HEK293 (cell line): Measurements from ENCODE around the gene CCL24.

ENCODE experiments used
- CTCF ChIA-PET: fragments of 350-600 bp; formaldehyde crosslinking; extraction: SDS; loops from one replicate; lab custom pipeline; 2021; ENCODE audit warnings: antibody characterized with exemption; lab: Yijun Ruan, JAX
- POLR2A ChIA-PET: fragments of 300-600 bp; formaldehyde crosslinking; extraction: SDS; loops from one replicate; lab custom pipeline; 2020; ENCODE audit warnings: antibody characterized with exemption, inconsistent platforms; lab: Yijun Ruan, JAX
- H3K27ac ChIP-seq: fragments of 200-500 bp; sonication (Bioruptor generic); 2 replicates; pipeline ENCODE4 v1.5.1; 2014; ENCODE audit warnings: low read depth, low read length, control low read depth, inconsistent platforms; ENCODE audit errors: extremely low read depth
- H3K36me3 ChIP-seq, 2 experiments: fragments of 200-500 bp in 1 of 2; sonication (Bioruptor generic) in 1 of 2; 1 replicate in 1 of 2; 2 replicates in 1 of 2; pipeline ENCODE4 v1.5.1; 2014 to 2017; ENCODE audit warnings: inconsistent platforms in 2 of 2, low read length in 2 of 2; ENCODE audit not compliant: control insufficient read depth in 2 of 2, insufficient read depth in 1 of 2
- H3K4me1 ChIP-seq: fragments of 200-500 bp; sonication (Bioruptor generic); 2 replicates; pipeline ENCODE4 v1.5.1; 2014; ENCODE audit warnings: mild to moderate bottlenecking, low read length, inconsistent platforms; ENCODE audit not compliant: control insufficient read depth, insufficient read depth
- H3K4me3 ChIP-seq: 2 replicates; pipeline ENCODE4 v1.5.1; 2011; ENCODE audit warnings: low read depth, mild to moderate bottlenecking, control low read depth, low read length, moderate library complexity
- H3K9me3 ChIP-seq: fragments of 200-500 bp; sonication (Bioruptor generic); 2 replicates; pipeline ENCODE4 v1.5.1; 2014; ENCODE audit warnings: low read depth, low read length, inconsistent platforms; ENCODE audit not compliant: control insufficient read depth, insufficient read depth
- GLIS1 ChIP-seq: fragments of 450-650 bp; formaldehyde crosslinking; IDR thresholded peaks from 2 replicates; pipeline ENCODE4 v1.5.1; 2016; ENCODE audit warnings: missing biosample characterization, missing genetic modification characterization
- GLIS2 ChIP-seq: fragments of 450-650 bp; formaldehyde crosslinking; IDR thresholded peaks from 2 replicates; pipeline ENCODE4 v1.5.1; 2016; ENCODE audit warnings: missing biosample characterization, missing genetic modification characterization
- HOXA7 ChIP-seq: sonication (generic); formaldehyde crosslinking; IDR thresholded peaks from 2 replicates; pipeline ENCODE4 v1.8.1; 2022; ENCODE audit warnings: missing genetic modification reagents, borderline replicate concordance
- KLF10 ChIP-seq: fragments of 450-650 bp; IDR thresholded peaks from 2 replicates; pipeline ENCODE4 v1.5.1; 2018; ENCODE audit warnings: missing biosample characterization, mild to moderate bottlenecking, missing genetic modification characterization
- KLF8 ChIP-seq: fragments of 450-650 bp; formaldehyde crosslinking; IDR thresholded peaks from 2 replicates; pipeline ENCODE4 v1.5.1; 2016; ENCODE audit warnings: missing biosample characterization, missing genetic modification characterization
- SP2 ChIP-seq: fragments of 450-650 bp; formaldehyde crosslinking; IDR thresholded peaks from 2 replicates; pipeline ENCODE4 v1.5.1; 2016; ENCODE audit warnings: missing biosample characterization, missing genetic modification characterization
- SP7 ChIP-seq: fragments of 450-650 bp; formaldehyde crosslinking; IDR thresholded peaks from 2 replicates; pipeline ENCODE4 v1.5.1; 2016; ENCODE audit warnings: missing biosample characterization, missing genetic modification characterization
- ZNF10 ChIP-seq: fragments of 450-650 bp; formaldehyde crosslinking; IDR thresholded peaks from 2 replicates; pipeline ENCODE4 v1.5.1; 2017; ENCODE audit warnings: missing biosample characterization, missing genetic modification characterization
- ZNF121 ChIP-seq: fragments of 450-650 bp; formaldehyde crosslinking; IDR thresholded peaks from 2 replicates; pipeline ENCODE4 v1.5.1; 2016; ENCODE audit warnings: missing biosample characterization, missing genetic modification characterization
- ZNF146 ChIP-seq: fragments of 450-650 bp; formaldehyde crosslinking; IDR thresholded peaks from 2 replicates; pipeline ENCODE4 v1.5.1; 2016; ENCODE audit warnings: missing biosample characterization, missing genetic modification characterization
- ZNF16 ChIP-seq: fragments of 450-650 bp; formaldehyde crosslinking; IDR thresholded peaks from 2 replicates; pipeline ENCODE4 v1.5.1; 2016; ENCODE audit warnings: low read depth, missing biosample characterization, missing genetic modification characterization
- ZNF221 ChIP-seq: fragments of 450-650 bp; formaldehyde crosslinking; IDR thresholded peaks from 2 replicates; pipeline ENCODE4 v1.5.1; 2017; ENCODE audit warnings: missing biosample characterization, missing genetic modification characterization, borderline replicate concordance
- ZNF311 ChIP-seq: fragments of 450-650 bp; formaldehyde crosslinking; IDR thresholded peaks from 2 replicates; pipeline ENCODE4 v1.5.1; 2017; ENCODE audit warnings: missing biosample characterization, missing genetic modification characterization, borderline replicate concordance
- ZNF354C ChIP-seq: fragments of 450-650 bp; formaldehyde crosslinking; IDR thresholded peaks from 2 replicates; pipeline ENCODE4 v1.5.1; 2016; ENCODE audit warnings: missing biosample characterization, missing genetic modification characterization, low read depth, borderline replicate concordance
- ZNF514 ChIP-seq: fragments of 450-650 bp; formaldehyde crosslinking; IDR thresholded peaks from 2 replicates; pipeline ENCODE4 v1.5.1; 2016; ENCODE audit warnings: missing biosample characterization, missing genetic modification characterization
- ZNF558 ChIP-seq: fragments of 450-650 bp; formaldehyde crosslinking; IDR thresholded peaks from 2 replicates; pipeline ENCODE4 v1.5.1; 2016; ENCODE audit warnings: missing biosample characterization, missing genetic modification characterization
- ZNF585B ChIP-seq: fragments of 450-650 bp; formaldehyde crosslinking; IDR thresholded peaks from 2 replicates; pipeline ENCODE4 v1.5.1; 2016; ENCODE audit warnings: missing biosample characterization, missing genetic modification characterization
- ZNF654 ChIP-seq: fragments of 450-650 bp; formaldehyde crosslinking; IDR thresholded peaks from 2 replicates; pipeline ENCODE4 v1.5.1; 2016; ENCODE audit warnings: low read depth, missing biosample characterization, missing genetic modification characterization
- TF ChIP-seq, protein P1 (sequence below): fragments of 450-650 bp; formaldehyde crosslinking; IDR thresholded peaks from 2 replicates; pipeline ENCODE4 v1.5.1; 2017; ENCODE audit warnings: missing biosample characterization, missing genetic modification characterization
- TF ChIP-seq, protein P2 (sequence below): fragments of 450-650 bp; formaldehyde crosslinking; IDR thresholded peaks from 2 replicates; pipeline ENCODE4 v1.5.1; 2016; ENCODE audit warnings: missing biosample characterization, missing genetic modification characterization
- TF ChIP-seq, protein P3 (sequence below): fragments of 450-650 bp; formaldehyde crosslinking; IDR thresholded peaks from 2 replicates; pipeline ENCODE4 v1.5.1; 2016; ENCODE audit warnings: missing biosample characterization, missing genetic modification characterization
- TF ChIP-seq, protein P4 (sequence below): IDR thresholded peaks from 2 replicates; pipeline ENCODE4 v1.6.1; 2011; ENCODE audit warnings: mild to moderate bottlenecking, low read depth, low read length, borderline replicate concordance
- TF ChIP-seq, protein P5 (sequence below): fragments of 450-650 bp; formaldehyde crosslinking; IDR thresholded peaks from 2 replicates; pipeline ENCODE4 v1.5.1; 2016; ENCODE audit warnings: missing biosample characterization, missing genetic modification characterization, borderline replicate concordance
- TF ChIP-seq, protein P6 (sequence below): fragments of 450-650 bp; formaldehyde crosslinking; IDR thresholded peaks from 2 replicates; pipeline ENCODE4 v1.5.1; 2016; ENCODE audit warnings: missing biosample characterization, missing genetic modification characterization

The CCL24 gene

DNA sequence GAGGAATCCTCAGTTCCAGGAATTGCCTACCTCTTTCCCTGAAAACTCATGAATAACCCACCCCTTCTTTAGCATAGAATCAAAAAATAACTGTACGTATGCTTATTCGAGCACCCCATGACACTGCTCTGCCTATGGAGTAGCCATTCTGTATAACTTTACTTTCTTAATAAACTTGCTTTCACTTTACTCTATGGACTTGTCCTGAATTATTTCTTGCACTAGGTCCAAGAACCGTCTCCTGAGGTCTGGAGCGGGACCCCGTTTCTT lies 11.1 kb downstream of the CCL24 start:
- POLR2A ChIA-PET, result no interaction called here
- Histone ChIP-seq H3K27ac (no peak overlapping the region), H3K4me1 (no peaks in the 10 kb centered on the region), H3K36me3 (no peaks in the 10 kb centered on the region), H3K4me3 (no peak overlapping the region), H3K9me3 (no peaks in the 10 kb centered on the region)
- TF ChIP-seq ZNF146 (tag by site-specific recombination), result no peak
- TF ChIP-seq, protein P1, sequence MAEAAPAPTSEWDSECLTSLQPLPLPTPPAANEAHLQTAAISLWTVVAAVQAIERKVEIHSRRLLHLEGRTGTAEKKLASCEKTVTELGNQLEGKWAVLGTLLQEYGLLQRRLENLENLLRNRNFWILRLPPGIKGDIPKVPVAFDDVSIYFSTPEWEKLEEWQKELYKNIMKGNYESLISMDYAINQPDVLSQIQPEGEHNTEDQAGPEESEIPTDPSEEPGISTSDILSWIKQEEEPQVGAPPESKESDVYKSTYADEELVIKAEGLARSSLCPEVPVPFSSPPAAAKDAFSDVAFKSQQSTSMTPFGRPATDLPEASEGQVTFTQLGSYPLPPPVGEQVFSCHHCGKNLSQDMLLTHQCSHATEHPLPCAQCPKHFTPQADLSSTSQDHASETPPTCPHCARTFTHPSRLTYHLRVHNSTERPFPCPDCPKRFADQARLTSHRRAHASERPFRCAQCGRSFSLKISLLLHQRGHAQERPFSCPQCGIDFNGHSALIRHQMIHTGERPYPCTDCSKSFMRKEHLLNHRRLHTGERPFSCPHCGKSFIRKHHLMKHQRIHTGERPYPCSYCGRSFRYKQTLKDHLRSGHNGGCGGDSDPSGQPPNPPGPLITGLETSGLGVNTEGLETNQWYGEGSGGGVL (tag by site-specific recombination), result no peak
- no peak for TF ChIP-seq ZNF354C (tag by site-specific recombination)
- TF ChIP-seq KLF8, result no peak
- no peak for TF ChIP-seq GLIS1 (tag by site-specific recombination)
- no peak for TF ChIP-seq ZNF221 (tag by site-specific recombination)
- CTCF ChIA-PET, result no interaction called here

DNA sequence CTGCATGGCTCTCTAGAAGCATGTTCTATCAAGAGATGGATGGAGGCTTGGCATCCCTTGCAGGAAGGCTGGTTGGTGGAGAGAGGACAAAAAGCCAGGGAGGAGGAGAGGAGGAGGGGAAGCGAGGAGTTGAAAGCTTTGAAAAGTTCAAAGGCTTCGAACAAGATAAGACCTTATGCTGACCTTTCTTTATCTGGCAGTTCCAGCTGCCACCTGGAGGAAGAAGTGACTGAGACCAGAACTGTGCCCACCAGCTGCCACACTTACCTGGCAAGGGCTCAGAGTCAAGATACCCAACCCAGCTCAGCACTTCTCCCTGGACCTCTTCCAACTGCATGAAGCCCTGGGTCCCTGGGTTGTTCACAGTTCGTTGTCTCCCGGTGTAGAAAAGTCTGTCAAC lies 14.8 kb downstream of the CCL24 start:
- Histone ChIP-seq H3K36me3 (no peaks in the 10 kb centered on the region), H3K27ac (no peak overlapping the region), H3K4me1 (no peaks in the 10 kb centered on the region), H3K9me3 (no peaks in the 10 kb centered on the region), H3K4me3 (no peak overlapping the region)
- POLR2A ChIA-PET, result no interaction called here
- CTCF ChIA-PET, result interaction anchor here (0.7 kb wide), 1 partner anchor 379 kb away, joined by 4 read pairs; no protein-coding TSS in a partner anchor
- no peak for TF ChIP-seq ZNF585B (tag by site-specific recombination)
- TF ChIP-seq, protein P2, sequence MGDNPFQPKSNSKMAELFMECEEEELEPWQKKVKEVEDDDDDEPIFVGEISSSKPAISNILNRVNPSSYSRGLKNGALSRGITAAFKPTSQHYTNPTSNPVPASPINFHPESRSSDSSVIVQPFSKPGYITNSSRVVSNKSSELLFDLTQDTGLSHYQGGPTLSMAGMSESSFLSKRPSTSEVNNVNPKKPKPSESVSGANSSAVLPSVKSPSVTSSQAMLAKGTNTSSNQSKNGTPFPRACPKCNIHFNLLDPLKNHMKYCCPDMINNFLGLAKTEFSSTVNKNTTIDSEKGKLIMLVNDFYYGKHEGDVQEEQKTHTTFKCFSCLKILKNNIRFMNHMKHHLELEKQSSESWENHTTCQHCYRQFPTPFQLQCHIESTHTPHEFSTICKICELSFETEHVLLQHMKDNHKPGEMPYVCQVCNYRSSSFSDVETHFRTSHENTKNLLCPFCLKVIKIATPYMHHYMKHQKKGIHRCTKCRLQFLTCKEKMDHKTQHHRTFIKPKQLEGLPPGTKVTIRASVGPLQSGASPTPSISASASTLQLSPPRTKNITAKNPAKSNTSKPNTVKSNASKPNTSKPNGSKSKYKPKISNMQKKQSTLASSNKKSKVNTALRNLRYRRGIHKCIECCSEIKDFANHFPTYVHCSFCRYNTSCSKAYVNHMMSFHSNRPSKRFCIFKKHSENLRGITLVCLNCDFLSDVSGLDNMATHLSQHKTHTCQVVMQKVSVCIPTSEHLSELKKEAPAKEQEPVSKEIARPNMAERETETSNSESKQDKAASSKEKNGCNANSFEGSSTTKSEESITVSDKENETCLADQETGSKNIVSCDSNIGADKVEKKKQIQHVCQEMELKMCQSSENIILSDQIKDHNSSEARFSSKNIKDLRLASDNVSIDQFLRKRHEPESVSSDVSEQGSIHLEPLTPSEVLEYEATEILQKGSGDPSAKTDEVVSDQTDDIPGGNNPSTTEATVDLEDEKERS, result no peak
- TF ChIP-seq HOXA7 (CRISPR knock-in tag), result no peak
- no peak for TF ChIP-seq GLIS2 (tag by site-specific recombination)
- TF ChIP-seq ZNF311 (tag by site-specific recombination), result no peak
- TF ChIP-seq ZNF121 (tag by site-specific recombination), result no peak
- no peak for TF ChIP-seq ZNF654 (tag by site-specific recombination)
- TF ChIP-seq, protein P3, sequence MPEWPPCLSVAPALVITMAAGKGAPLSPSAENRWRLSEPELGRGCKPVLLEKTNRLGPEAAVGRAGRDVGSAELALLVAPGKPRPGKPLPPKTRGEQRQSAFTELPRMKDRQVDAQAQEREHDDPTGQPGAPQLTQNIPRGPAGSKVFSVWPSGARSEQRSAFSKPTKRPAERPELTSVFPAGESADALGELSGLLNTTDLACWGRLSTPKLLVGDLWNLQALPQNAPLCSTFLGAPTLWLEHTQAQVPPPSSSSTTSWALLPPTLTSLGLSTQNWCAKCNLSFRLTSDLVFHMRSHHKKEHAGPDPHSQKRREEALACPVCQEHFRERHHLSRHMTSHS (tag by site-specific recombination), result no peak
- no peak for TF ChIP-seq KLF10 (tag by site-specific recombination)
- TF ChIP-seq, protein P4, sequence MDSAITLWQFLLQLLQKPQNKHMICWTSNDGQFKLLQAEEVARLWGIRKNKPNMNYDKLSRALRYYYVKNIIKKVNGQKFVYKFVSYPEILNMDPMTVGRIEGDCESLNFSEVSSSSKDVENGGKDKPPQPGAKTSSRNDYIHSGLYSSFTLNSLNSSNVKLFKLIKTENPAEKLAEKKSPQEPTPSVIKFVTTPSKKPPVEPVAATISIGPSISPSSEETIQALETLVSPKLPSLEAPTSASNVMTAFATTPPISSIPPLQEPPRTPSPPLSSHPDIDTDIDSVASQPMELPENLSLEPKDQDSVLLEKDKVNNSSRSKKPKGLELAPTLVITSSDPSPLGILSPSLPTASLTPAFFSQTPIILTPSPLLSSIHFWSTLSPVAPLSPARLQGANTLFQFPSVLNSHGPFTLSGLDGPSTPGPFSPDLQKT, result no peak
- TF ChIP-seq ZNF558, result no peak
- no peak for TF ChIP-seq ZNF10 (tag by site-specific recombination)
- no peak for TF ChIP-seq SP7 (tag by site-specific recombination)
- TF ChIP-seq, protein P5, sequence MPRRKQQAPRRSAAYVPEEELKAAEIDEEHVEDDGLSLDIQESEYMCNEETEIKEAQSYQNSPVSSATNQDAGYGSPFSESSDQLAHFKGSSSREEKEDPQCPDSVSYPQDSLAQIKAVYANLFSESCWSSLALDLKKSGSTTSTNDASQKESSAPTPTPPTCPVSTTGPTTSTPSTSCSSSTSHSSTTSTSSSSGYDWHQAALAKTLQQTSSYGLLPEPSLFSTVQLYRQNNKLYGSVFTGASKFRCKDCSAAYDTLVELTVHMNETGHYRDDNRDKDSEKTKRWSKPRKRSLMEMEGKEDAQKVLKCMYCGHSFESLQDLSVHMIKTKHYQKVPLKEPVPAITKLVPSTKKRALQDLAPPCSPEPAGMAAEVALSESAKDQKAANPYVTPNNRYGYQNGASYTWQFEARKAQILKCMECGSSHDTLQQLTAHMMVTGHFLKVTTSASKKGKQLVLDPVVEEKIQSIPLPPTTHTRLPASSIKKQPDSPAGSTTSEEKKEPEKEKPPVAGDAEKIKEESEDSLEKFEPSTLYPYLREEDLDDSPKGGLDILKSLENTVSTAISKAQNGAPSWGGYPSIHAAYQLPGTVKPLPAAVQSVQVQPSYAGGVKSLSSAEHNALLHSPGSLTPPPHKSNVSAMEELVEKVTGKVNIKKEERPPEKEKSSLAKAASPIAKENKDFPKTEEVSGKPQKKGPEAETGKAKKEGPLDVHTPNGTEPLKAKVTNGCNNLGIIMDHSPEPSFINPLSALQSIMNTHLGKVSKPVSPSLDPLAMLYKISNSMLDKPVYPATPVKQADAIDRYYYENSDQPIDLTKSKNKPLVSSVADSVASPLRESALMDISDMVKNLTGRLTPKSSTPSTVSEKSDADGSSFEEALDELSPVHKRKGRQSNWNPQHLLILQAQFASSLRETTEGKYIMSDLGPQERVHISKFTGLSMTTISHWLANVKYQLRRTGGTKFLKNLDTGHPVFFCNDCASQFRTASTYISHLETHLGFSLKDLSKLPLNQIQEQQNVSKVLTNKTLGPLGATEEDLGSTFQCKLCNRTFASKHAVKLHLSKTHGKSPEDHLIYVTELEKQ (tag by site-specific recombination), result no peak
- no peak for TF ChIP-seq ZNF16 (tag by site-specific recombination)
- no peak for TF ChIP-seq SP2
- no peak for TF ChIP-seq ZNF514 (tag by site-specific recombination)
- TF ChIP-seq, protein P6, sequence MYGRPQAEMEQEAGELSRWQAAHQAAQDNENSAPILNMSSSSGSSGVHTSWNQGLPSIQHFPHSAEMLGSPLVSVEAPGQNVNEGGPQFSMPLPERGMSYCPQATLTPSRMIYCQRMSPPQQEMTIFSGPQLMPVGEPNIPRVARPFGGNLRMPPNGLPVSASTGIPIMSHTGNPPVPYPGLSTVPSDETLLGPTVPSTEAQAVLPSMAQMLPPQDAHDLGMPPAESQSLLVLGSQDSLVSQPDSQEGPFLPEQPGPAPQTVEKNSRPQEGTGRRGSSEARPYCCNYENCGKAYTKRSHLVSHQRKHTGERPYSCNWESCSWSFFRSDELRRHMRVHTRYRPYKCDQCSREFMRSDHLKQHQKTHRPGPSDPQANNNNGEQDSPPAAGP (tag by site-specific recombination), result no peak
